ENCODE data around the gene PITPNM3. TPM values are rescaled to one million over a fixed set of nuclear protein-coding genes. Genes with fewer than 3 reads are reported as not detected.

The PITPNM3 gene
- total RNA-seq, 1 donor from 2014 or later = 1.4 TPM

- H3K9me3 Mint-ChIP-seq (ENCODE audit: unreplicated experiment) = no peaks in the 10 kb centered on the region
- no peaks in the 10 kb centered on the region for H3K27me3 Mint-ChIP-seq (ENCODE audit: unreplicated experiment)
- H3K36me3 Mint-ChIP-seq (ENCODE audit: unreplicated experiment) = no peaks in the 10 kb centered on the region
- H3K4me3 Mint-ChIP-seq (ENCODE audit: unreplicated experiment) = no peak overlapping the region
- H3K27ac Mint-ChIP-seq (ENCODE audit: unreplicated experiment) = no peak overlapping the region
- TF ChIP-seq, protein P1, sequence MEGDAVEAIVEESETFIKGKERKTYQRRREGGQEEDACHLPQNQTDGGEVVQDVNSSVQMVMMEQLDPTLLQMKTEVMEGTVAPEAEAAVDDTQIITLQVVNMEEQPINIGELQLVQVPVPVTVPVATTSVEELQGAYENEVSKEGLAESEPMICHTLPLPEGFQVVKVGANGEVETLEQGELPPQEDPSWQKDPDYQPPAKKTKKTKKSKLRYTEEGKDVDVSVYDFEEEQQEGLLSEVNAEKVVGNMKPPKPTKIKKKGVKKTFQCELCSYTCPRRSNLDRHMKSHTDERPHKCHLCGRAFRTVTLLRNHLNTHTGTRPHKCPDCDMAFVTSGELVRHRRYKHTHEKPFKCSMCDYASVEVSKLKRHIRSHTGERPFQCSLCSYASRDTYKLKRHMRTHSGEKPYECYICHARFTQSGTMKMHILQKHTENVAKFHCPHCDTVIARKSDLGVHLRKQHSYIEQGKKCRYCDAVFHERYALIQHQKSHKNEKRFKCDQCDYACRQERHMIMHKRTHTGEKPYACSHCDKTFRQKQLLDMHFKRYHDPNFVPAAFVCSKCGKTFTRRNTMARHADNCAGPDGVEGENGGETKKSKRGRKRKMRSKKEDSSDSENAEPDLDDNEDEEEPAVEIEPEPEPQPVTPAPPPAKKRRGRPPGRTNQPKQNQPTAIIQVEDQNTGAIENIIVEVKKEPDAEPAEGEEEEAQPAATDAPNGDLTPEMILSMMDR (IDR thresholded peaks at IDR 0.05; ENCODE audit: partially characterized antibody, unreplicated experiment) = no peak
- H3K4me1 Mint-ChIP-seq (ENCODE audit: low read depth, unreplicated experiment) = no peaks in the 10 kb centered on the region
- no peak for DNase-seq
Measured at GRCh38 chr17:6591599-6592158, 35.3 kb upstream of the PITPNM3 start.

DNA sequence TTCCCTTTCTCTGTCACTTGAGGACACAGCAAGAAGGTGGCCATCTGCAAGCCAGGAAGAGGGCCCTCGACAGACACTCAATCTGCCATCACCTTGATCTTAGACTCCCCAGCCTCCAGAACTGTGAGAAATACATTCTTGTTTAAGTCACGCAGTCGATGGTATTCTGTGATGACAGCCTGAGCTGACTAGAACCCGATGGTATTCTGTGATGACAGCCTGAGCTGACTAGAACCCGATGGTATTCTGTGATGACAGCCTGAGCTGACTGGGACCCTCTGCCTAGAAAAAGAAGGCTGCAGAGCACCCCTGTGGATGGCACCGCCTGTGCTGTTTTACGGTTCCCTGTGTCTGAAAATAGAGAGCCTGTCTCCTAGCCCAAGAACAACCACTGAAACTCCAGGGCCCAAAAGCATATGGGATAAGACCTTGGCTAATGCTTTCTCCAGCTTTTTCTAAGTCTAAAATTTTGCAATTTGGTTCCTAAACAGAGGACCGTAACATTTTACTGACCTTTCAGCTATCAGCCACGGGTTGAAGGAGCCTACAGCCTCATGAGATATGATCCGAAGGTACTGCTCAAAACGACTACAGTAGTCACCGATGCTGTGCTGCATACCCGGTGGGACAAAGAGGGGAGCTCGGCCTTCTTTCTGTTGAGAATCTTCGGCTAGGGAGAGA, 33.1 kb upstream of the PITPNM3 start:
- no peak overlapping the region for H3K27ac Mint-ChIP-seq (ENCODE audit: unreplicated experiment)
- H3K4me1 Mint-ChIP-seq (ENCODE audit: low read depth, unreplicated experiment) = no peaks in the 10 kb centered on the region
- TF ChIP-seq, protein P1 (IDR thresholded peaks at IDR 0.05; ENCODE audit: partially characterized antibody, unreplicated experiment) = no peak
- H3K4me3 Mint-ChIP-seq (ENCODE audit: unreplicated experiment) = no peak overlapping the region
- no peak for DNase-seq
- no peaks in the 10 kb centered on the region for H3K27me3 Mint-ChIP-seq (ENCODE audit: unreplicated experiment)
- H3K9me3 Mint-ChIP-seq (ENCODE audit: unreplicated experiment) = no peaks in the 10 kb centered on the region
- H3K36me3 Mint-ChIP-seq (ENCODE audit: unreplicated experiment) = peaks cover 16% of the 10 kb centered on the region

- Mint-ChIP-seq H3K27ac (ENCODE audit: unreplicated experiment) (no peak overlapping the region), H3K4me3 (ENCODE audit: unreplicated experiment) (no peak overlapping the region), H3K36me3 (ENCODE audit: unreplicated experiment) (peaks cover 28% of the 10 kb centered on the region), H3K4me1 (ENCODE audit: low read depth, unreplicated experiment) (no peaks in the 10 kb centered on the region), H3K27me3 (ENCODE audit: unreplicated experiment) (no peaks in the 10 kb centered on the region), H3K9me3 (ENCODE audit: unreplicated experiment) (peaks cover 2% of the 10 kb centered on the region)
- no peak for DNase-seq
- TF ChIP-seq, protein P1 (IDR thresholded peaks at IDR 0.05; ENCODE audit: partially characterized antibody, unreplicated experiment) = no peak
Measured at GRCh38 chr17:6588165-6588564, 31.8 kb upstream of the PITPNM3 start.

DNA sequence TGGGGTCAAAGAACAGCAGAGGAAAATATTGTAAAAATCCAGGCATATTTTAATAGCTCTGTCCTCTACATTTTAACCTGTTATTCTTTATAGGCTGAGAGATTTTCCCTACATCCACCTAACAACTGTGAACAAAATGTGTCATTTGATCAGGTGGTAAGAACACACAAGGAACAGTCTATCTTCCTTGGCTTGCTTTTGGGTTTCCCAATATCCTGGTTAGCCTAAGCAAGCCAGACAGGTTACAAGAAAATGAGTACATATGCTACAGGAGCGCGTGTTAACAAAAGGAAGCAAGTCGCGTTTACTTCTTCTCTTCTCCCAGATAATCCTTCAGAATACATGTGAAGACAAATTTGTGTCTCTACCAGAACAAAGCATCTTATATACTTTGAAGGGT, 31.0 kb upstream of the PITPNM3 start:
- no peak overlapping the region for H3K4me3 Mint-ChIP-seq (ENCODE audit: unreplicated experiment)
- no peak for DNase-seq
- H3K36me3 Mint-ChIP-seq (ENCODE audit: unreplicated experiment) = peaks cover 37% of the 10 kb centered on the region
- no peaks in the 10 kb centered on the region for H3K27me3 Mint-ChIP-seq (ENCODE audit: unreplicated experiment)
- H3K4me1 Mint-ChIP-seq (ENCODE audit: low read depth, unreplicated experiment) = no peaks in the 10 kb centered on the region
- H3K27ac Mint-ChIP-seq (ENCODE audit: unreplicated experiment) = no peak overlapping the region
- TF ChIP-seq, protein P1 (IDR thresholded peaks at IDR 0.05; ENCODE audit: partially characterized antibody, unreplicated experiment) = no peak
- peaks cover 7% of the 10 kb centered on the region for H3K9me3 Mint-ChIP-seq (ENCODE audit: unreplicated experiment)

DNA sequence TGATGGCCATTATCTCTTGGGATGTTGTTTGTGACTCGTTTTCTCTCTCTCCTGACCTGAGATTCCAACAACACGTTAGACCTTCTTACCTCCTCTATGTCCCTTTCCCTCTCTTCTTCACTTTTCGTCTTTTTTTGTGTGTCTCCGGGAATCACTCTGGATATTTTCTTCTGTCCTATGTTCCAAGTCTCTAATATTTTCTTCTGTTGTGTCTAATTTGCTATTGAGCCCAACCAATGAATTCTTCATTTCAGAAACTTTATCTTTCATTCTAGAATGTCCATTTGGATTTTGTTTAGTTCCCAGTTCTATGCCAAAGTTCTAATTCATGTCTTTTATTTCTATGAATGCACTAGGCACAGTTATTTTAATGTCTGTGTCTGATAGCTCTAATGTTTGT, 27.1 kb upstream of the PITPNM3 start:
- H3K4me1 Mint-ChIP-seq (ENCODE audit: low read depth, unreplicated experiment) = peaks cover 4% of the 10 kb centered on the region
- H3K9me3 Mint-ChIP-seq (ENCODE audit: unreplicated experiment) = peaks cover 7% of the 10 kb centered on the region
- peaks cover 47% of the 10 kb centered on the region for H3K36me3 Mint-ChIP-seq (ENCODE audit: unreplicated experiment)
- H3K27ac Mint-ChIP-seq (ENCODE audit: unreplicated experiment) = no peak overlapping the region
- TF ChIP-seq, protein P1 (IDR thresholded peaks at IDR 0.05; ENCODE audit: partially characterized antibody, unreplicated experiment) = no peak
- no peak overlapping the region for H3K4me3 Mint-ChIP-seq (ENCODE audit: unreplicated experiment)
- no peak for DNase-seq
- H3K27me3 Mint-ChIP-seq (ENCODE audit: unreplicated experiment) = no peaks in the 10 kb centered on the region
